Right renal pelvis (tissue), 4 donors: Measurements from ENCODE around the gene XIST. TPM values are rescaled to one million over a fixed set of nuclear protein-coding genes. Genes with fewer than 3 reads are reported as not detected.
"Not testable (repeated sequence)": the region's sequence is repeated elsewhere in the genome, so short reads cannot be mapped to it uniquely, and the experiment has no call there.

Experiments used
- DNase-seq, 4 donors: peaks; one replicate each; pipeline ENCODE4 v3.0.0-alpha.2; 2013; ENCODE audit warnings: low read depth in 4 of 4, low spot score in 3 of 4, missing footprints in 1 of 4
- polyA plus RNA-seq, 4 donors: library from polyadenylated mRNA; unstranded; fragments of 120-200 nt; gene quantifications; one replicate each; pipeline ENCODE4 v1.2.1, GENCODE V29; 2013; ENCODE audit not compliant: insufficient read length in 4 of 4

The XIST gene
- polyA plus RNA-seq, 4 donors: 0.11 to 0.32 (median 0.31) TPM; not detected in 1

DNA sequence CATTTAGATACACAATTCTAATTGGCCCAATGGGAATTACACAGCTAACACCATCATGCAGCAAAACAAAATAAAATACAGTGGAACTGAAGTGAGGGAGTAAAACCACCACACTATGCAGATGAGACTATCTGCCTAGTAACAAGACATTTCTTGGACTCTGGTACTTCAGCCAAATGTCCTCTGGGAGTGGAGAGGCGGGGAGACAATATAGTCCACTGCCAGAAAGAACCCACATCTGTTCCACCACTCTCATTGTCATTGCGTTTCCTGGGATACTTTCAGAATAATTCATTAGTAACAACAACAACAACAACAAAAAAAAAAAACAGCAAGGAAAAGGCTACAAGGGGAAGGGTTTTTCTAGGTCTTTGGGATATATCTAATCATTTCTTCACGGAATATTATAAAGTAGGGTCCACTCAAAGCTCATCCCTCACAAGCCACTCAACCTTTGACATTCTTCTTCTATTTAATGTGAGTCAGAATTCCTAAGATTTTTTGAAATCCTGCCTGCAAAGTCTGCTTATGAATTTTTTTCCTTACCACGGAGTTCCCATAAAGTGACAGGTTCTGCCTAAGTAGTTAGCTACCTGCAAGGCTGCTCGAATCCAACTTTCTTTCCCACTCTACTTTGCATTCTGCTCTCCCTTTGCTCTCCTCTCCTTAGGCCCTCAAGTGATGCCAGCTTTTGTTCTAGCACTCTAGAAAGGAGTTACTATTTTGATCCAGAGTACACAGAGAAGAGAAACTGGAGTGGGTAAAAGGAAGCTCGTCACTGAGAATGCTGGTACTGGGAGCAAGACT, 34.9 kb downstream of the XIST start:
- no peak for DNase-seq

DNA sequence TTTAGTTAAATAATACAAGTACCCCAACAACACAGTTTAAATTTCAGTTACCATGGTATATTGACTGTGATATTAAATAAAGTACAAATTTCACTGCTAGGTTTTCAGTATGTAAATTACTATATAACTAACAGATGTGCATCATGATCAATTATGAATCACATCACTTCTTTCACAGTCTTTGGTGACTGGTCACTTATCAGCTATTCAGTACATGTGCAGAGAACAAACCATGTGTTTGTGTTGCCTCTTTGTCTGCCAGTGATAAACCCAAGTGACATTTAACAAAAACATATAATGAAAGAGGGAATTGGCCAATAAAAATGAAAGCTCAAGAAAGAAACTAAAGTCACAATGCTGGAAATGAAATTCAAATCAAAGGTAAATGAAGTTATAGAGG, 40.3 kb downstream of the XIST start:
- no peak for DNase-seq

DNA sequence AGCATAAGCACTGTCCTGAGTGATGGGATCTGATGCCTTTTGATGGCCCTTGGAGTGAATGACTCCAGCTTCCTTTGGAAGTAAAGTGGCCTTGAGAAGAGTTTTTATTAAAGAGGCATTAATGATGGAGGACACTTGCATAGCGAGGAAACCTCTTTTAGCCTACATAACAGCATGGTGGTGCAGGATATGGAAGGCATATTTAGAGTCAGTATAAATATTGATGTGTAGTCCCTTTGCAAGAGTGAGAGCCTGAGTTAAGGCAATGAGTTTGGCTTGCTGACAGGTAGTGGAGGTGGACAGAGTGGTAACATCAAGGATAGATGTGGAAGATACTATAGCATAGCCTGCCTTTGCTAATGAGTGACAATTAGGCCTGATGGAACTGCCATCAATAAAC, 48.4 kb downstream of the XIST start:
- DNase-seq: not testable (repeated sequence)

GRCh38 chrX:73799888-73800287, 52.6 kb downstream of the XIST start:
- no peak for DNase-seq

- DNase-seq: not testable (repeated sequence)
These were observed 60.0 kb downstream of the XIST start for GRCh38 chrX:73792511-73792910.

DNA sequence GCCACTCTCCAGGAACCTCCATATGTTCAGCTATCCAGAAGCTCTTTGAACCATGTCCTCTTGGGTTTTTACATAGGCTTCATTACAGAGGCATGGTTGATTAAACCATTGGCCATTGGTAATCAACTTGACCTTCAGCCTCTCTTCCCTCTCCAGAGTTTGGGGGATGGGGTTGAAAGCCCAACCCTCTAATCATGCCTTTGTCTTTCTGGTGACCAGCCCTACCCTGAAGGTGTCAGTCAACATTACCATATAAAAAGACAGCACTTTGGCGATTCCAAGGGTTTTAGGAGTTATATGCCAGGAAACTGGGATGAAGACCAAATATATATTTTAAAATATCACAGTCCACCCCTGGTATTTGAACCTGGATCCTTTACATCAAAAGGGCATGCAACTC, 67.0 kb downstream of the XIST start:
- DNase-seq: no peak
